ENCODE results near the gene DPYSL4.

Gene DPYSL4

DNA sequence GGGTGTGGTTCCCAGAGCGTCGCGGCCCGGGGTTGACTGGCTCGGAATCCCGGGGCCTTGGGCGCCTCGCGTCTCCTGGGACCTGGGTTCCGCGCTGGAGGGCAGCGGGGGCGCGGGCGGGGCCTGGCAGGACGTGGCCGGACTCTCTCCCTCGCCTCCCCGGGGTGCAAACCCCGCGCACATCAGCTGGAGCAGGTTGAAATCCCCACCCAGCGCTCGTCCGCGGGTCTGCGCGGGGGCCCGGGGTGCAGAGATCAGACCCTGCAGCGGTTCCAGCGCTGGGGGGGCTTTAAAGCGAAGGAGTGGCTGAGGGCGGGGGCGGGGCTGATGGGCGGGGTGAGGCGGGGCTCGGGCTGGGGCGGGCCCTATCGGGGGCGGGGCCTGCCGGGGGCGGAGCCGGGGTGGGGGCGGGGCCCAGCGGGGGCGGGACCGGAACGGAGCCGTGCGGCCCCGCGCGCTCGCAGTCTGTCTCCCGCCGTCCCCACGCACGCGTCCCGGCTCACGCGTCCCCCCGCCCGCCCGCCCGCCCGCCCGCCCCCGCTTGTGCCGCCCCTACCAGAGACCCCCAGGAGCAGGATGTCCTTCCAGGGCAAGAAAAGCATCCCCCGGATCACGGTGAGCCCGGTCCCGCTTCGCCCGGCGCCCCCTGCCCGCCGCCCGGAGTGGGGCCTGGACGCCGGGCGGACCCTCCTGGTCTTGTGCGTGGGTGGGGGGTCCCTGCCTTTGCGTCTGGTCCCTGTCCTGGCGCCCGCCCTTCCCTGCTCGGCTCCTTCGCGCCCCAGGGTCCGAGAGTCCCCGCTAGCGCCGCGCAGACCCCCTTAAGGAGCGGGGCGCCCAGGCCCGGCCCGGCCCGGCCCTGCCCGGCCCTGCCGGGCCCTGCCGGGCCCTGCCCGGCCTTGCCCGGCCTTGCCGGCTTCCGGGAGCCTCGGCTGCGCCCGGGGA, at the start of gene DPYSL4:
DPYSL4 (plus strand) TSS at position 461 of the 942 bp plus-strand sequence; CDS start at position 577, 116 bp downstream.
- DNase-seq: peak; percentile 26

DNA sequence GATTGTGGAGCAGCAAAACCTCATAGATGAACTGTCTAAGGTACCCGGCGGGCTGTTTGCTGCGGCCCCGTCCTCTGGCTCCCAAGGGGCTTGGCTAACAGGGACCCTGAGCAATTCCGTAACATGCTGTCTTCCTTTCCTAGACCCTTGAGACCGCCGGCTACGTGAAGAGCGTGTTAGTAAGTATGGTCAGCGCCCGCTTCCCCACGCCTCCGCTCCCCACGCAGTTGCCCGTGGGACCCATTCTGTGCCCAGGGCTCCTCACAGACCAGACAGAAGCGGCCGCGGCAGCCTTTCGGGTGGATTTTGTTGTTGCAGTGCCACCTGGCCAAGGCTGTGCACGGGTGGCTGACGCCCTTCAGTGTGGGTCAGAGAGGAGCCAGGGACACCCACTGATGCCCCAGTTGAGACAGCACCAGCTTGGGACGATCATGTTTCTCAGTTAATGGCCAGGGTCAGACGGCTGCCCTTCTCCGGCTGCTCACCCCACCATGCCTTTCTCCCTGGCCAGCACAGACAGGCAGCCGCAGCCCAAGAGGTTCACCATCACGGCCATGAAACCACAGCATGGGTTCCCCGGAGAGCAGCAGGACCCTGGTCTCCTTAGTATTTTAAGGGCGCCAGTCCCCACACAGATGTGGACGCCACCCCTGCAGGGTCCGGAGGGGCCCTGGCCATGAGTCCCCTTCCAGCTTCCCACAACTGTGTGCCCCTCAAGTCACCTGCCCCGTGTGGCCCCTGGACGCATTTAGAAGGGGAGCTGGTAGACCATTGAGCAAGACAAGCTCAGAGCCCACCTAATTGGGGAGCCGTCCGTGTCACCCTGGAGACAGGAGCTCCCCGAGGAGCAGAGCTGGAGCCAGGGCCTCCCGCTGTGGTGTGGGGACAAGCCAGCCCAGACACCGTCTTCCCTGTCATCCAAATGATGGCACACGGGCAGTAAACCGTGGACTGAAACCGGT, 49.4 kb upstream of the DPYSL4 start:
- DNase-seq: no peak

DNA sequence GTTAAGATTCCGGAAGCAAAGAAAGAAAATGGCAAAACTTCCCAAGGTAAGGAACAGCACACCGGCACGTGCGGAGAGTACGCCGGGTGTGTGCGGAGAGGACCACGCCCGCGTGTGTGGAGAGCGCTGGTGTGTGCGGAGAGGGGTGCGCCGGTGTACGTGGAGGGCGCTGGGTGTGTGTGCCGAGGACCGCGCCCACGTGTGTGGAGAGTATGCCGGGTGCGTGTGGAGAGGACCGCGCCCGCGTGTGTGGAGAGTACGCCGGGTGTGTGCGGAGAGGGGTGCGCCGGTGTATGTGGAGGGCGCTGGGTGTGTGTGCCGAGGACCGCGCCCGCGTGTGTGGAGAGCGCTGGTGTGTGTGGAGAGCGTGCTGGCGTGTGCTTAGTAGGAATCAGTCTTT, 48.6 kb upstream of the DPYSL4 start:
- DNase-seq: no peak

DNA sequence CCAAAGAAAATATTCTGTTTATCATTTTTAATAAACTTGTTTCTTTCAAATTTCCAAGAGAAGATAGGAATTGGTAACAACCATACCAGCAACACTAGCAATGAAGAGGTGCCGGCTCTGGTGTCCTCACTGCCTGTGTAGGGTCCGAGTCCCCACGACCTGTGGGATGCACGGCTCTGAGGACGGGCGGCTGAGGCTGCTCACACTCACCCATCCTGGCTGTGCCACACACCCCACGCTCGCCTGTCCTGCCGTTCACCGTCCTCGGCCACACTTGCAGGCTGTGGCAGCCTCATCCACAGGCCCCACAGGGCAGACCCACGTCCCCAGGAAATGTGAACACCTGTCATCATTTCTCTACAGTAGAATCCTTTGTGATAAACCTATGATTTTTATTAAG, 48.2 kb upstream of the DPYSL4 start:
- DNase-seq: no peak

DNA sequence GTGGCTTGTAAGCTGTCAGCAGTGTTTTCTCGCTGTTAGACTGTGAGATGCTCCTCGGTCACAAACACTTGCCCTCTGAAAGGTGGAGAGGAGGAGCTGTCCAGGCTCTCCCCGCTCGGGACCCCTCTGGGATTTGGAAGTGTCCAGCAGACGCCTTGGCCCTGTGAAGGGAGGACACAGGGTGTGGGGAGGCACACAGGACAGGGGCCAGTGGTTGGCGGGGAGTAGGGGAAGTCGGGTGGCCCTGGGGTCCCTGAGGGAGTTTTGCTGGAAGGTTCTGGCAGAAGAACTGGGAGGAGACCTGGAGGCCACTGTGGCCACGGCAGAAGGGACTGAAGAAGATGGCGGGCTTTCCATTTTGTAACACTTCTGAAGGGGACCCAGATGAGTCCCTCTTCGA, 47.2 kb upstream of the DPYSL4 start:
- DNase-seq: no peak

DNA sequence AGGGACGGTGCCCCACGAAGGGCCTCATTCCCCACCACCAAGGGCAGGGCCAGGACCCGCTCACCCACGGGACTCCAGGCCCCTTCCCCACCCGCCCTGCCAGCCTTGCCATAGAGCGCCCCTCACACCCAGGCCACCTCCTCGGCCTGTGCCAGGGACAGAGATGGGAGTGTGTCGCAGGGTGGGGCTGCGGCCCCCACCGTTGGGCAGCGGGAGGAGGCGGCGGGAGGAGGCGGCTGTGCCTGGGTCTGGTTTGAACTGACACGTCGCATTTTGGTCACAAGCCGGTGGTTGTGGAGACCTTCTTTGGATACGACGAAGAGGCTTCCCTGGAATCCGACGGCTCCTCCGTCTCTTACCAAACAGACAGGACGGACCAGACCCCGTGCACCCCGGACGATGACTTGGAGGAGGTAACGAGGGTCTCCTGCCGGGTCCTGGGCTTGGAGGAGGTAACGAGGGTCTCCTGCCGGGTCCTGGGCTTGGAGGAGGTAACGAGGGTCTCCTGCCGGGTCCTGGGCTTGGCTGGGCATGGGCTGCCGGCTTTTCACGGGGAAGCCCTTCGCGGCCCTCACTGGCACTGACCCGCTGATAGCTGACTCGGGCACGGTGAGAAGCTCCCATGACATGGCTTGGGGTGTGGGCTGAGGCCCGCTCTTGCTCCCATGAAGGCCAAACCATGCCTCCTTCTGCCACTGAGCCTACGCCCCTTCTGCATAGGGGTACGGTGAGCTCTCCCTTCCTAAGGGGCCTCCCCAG, 46.4 kb upstream of the DPYSL4 start:
- DNase-seq: no peak

DNA sequence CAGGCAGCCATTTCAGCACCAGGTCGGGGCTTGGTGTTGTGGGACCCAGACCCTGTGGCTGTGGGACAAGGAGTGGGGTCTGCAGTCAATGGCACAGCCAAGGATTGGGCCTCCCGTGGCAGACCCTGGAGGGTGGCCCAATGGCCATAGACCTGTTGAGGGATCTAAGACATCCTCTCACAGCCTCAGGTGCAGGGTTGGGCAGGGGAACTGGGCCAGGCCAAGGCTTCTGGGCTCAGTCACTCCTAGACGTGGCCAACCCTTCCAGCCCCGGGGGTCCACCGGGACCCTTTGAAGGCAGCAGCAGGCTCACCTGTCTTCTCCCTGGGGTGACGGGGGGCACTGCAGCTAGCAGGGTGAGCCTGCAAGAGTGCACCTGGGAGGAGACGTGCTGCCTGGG, 45.7 kb upstream of the DPYSL4 start:
- no peak for DNase-seq

DNA sequence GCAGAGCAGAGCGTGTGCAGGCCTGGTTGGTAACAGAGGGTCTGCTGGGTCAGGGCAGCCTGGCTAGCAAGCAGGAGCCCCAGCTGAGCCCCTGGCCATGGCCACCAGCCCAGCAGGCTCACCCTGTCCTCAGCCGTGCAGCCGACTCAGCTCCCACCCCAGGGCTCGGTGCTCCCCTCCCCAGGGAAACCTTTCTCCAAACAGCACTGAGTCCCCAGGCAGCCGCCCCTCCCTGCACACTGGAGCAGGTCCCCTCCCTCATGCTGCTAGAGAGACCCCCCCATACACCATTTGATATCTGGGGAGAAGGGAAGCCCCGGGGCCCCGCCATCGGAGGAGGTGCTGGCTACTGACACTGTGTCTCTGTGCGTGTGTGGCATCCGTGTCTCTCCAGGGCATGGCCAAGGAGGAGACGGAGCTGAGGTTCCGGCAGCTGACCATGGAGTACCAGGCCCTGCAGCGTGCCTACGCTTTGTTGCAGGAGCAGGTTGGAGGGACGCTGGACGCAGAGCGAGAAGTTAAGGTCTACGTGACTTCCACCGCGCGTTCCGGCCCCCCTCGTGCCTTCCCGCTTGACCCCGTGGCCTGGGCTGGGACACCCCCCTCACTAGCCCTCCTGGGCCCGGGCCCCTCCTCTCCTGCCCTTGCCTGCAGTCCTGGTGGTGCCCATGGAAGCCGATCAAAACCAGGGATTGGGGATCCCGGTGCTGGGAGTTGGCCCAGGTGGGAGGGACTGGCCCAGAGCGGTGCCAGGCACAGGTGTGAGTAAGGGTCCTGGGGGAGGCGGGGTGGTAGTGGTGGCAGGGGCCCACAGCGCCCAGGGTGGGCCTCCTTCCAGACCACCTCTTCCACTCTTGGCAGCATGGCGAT, 45.0 kb upstream of the DPYSL4 start:
- DNase-seq: no peak

DNA sequence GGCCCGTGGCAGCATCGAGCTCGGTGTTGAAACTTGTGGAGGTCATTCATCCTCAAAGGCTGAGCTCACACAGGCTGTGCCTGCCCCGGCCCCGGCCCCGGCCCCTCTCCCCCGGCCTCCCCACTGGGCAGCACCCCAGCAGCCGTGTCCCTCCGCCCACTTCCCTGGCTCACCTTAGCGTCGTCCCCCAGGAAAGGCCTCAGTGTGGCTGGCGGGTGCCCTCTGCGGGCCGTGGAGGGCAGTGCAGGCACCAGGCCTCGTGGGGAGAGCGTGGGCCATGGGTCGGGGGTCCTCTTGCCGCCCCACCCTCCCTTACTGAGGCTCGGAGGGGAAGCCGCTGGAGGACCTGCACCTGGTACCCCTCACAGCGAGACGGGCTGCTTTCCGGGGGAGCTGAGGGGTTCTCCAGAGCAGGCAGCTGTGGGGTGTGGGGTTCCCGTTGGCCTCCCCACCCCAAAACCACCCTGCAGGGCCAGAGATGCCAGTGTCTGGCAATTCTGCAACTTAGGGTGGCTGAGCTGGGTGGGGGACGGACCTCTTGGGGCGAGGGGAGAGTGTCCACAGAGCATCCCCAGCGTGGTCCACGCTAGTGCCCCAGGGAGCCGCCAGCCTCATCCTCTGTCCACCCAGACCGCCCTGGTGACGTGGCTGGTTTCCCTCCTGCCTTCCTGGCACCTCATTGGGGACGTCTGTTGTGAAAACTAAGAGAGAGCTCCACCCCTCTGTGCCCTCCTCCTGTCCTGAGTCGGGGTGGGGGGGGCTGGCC, 44.2 kb upstream of the DPYSL4 start:
- DNase-seq: peak; percentile 64

DNA sequence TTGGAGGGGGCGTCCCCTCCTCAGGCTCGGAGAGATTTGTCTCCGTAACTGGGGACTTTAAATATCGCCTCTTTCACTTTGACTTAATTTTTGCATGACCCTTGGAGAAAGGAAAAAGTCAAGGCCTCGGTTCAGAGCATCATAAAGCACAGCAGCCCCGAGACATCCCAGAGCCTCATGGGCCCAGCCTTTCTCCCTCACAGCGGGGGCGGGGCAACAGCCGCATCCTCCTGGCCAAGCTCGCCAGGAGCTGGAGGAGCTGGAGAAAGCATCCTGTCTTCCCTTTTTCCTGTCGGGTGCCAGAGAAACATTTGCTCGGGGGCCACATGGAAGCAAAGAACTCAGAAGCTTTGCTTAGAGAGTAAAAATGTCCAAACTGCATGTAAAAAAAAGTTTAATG, 43.6 kb upstream of the DPYSL4 start:
- no peak for DNase-seq

DNA sequence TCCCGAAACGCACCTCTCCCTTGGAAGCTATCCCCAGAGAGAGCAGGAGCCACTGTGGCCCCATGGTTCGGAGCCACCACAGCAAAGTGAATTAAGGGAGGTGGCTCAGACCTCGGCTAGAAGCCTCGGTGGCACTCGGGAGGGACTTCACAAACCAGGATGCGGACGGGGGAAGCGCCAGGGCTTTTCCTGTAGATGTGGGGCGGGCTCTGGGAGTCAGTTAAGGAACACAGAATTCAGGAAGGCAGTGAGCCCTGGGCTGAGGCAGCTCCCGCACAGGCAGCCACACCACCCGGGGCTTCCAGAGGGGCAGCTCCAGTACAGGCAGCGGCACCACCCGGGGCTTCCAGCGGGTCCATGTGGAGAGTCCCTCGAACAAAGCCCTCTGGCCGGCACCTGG, 42.7 kb upstream of the DPYSL4 start:
- DNase-seq: no peak

DNA sequence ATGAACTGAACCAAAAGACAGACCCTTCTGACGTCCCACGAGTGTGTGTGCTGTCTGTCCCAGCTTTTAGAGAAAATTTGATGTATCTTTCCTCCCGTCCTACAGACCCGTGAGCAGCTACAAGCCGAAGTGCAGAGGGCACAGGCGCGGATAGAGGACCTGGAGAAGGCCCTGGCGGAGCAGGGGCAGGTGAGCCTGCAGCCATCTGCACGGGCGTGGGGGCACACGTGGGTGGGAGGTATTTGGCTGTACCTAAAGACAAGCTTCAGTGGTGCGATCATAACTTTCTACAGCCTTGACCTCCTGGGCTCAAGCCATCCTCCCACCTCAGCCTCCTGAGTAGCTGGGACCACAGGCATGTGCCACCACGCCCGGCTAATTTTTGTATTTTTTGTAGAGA, 41.7 kb upstream of the DPYSL4 start:
- DNase-seq: no peak

DNA sequence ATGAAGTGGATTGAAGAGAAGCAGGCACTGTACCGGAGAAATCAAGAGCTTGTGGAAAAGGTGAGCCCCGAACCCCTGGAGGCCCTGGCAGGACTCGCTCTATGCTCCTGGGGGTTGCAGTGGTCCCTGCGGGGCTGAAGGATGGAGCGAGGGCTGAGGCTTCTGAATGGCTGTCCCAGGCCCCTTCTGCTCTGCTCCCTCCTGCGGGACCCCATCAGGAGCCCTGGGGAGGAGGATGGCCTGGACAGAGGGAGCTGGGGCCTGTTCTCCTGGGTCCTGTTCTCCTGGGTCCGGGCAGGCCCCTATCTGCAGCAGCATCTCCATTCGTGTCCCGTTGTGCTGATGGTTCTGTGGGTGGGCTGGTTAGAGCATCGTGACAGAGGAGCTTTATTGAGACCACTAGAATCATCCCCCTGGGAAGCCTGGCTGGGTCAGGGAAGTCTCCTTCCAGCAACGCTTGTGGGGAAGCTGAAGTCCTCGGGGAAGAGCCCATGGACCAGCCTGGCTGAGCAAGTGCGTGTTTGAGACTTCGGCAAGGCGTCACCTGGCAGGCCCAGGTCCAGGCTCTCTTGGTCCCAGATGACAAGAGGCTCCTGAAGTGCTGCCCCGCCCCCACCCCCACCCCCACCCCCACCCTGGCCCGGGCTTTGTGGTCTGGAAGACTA, 41.1 kb upstream of the DPYSL4 start:
- DNase-seq: no peak

DNA sequence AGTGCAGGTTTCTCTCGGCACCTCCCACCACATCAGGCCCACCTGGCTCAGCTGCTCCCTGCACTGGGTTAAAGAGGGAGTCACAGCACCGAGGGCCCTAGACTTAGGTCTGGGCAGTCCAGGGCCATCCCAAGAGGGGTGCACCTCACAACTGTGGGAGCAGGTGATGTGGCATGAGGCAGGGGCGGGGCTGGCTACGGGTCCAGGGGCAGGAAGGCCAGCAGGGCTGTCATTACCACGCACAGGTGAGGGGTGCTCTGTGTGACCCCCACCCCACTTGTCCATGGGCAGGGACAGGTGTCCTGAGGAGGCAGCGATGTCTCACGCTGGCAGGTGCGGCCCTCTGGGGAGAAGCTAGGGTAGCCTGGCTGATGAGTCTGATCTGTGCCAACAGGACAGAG, 40.5 kb upstream of the DPYSL4 start:
- no peak for DNase-seq

DNA sequence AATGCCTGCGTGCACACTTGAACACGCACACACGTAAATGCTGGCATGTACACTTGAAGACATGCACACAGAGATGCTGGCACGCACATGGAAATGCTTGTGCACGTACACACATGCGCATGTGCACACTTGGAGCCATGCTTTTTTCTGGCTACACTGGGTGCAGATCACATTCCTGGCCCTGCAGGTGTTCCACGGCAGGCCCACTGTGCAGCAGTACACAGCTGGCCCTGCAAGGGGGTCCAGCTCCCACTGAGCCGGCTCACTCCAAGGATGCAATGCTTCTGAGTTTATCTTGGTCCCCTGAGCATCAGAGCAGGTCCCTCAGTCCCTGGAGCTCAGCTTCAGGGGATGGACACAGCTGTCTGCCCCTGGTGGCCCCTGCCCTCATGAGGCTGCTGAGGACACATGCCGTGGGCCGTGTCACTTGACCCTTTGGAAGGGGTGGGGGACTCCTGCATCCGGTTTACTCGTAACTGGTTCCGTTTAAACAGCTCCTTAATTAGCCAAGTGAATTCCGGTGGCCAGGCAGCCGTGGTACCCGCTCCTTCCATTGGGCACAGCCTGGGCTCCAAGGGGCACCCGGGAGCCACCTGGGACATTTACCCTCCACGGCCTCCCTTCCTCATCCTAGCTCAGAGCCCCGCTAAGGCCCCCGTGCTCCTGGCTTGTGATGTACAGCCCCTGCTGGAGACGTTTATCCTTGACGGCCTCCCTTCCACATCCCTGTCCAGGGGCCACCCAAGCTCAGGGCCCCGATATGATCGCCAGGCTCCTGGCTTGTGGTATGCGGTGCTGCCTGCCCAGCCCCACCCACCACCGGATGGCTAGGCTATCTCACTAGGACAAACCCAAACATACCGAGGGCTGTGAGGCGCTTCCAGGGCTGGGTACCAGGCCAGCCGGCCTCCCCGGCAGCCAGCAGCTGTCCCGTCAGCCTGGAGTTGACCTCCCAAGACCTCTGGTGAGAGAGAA, 39.5 kb upstream of the DPYSL4 start:
- DNase-seq: no peak

DNA sequence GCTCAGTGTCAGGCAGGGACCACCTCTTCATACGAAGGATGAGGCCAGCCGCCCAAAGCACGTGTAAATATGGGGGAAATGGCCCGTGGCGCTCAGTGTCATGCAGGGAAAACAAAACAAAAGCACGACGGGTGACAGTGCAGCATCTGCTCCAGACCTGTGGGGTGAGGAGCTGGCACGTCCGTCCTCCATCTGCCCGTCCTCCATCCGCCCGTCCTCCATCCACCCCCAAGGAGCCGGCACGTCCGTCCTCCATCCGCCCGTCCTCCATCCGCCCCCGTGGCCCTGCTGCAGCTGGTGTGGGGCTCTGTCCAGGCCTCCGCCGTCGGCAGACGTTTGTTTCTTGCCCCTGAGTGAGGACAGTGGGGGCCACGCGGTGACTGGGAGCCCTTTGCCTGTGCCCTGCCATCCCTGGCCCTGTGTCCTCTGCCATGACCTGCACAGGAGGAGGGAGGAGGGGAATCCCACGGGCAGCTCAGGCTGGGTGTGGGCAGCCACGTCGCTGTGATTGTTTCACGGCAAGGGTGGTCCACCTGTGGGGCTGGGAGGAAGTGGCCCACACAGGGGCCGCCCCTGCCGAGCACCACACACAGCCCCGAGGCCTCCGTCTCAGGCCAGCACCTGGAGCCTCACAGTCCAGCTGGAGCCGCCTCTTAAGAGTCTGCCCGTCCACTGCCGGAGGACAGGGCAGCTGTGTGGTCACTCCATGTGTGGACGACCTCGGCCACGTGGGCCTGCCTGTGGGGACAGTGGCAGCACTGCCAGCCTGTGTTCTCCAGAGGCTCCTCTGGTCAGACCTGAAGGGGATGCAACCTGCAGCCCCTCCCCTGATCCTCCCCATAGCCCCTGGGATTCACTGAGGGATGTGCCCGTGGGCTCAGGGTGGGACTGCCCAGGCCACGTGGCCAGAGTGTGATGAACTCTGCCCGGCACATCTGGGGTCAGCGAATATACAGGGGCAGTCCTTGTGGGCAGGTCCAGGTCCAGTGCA, 38.2 kb upstream of the DPYSL4 start:
- DNase-seq: no peak

DNA sequence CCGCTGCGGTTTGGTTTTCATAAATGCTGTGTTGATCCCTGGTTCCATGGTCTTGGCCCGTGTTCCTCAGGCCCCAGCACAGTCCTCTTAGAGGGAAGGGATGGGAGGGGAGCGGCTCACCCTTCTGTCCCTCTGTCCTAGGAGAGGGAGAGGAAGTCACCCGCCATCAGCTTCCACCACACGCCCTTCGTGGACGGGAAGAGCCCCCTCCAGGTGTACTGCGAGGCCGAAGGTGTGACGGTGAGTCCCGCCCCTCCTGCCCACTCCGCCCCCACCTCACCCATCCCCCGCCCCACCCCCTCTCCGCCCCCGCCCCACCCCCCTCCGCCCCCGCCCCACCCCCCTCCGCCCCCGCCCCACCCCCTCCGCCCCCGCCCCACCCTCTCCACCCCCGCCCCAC, 37.5 kb upstream of the DPYSL4 start:
- no peak for DNase-seq

DNA sequence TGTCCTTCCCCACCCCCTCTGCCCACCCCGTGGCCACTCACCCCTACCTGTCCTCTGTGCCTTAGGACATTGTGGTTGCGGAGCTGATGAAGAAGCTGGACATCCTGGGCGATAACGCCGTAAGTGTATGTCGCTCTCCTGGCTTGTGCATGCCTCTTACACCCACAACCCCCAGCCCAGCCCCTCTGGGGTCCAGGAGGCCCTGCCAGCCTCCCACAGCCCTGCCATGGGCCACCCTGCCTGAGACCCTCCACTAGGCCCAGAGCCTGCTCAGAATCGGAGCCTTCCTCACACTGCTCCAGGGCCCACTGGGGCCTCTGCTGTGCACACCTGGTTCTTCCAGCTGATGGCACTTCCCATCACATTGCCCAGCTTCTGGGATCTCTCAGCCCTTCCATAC, 36.8 kb upstream of the DPYSL4 start:
- no peak for DNase-seq

Data from activated CD4-positive, alpha-beta T cell treated with anti-CD3 and anti-CD28 coated beads, Interleukin-2, Interleukin-6, amounts not matched to agents 100 ng/mL and 50 ng/mL, durations not matched to agents 16 hours and 8 hours (primary cell).